HG03521 (cell line): Measurements from ENCODE around the gene OR6K3.
"Not testable (repeated sequence)": the region's sequence is repeated elsewhere in the genome, so short reads cannot be mapped to it uniquely, and the experiment has no call there.

Experiments used
- ATAC-seq: cut with Tn5 transposase; IDR thresholded peaks from one replicate; pipeline ENCODE4 v1.9.1; 2021; ENCODE audit warnings: mild to moderate bottlenecking, moderate library complexity; ENCODE audit not compliant: unreplicated experiment

The OR6K3 gene, protein sequence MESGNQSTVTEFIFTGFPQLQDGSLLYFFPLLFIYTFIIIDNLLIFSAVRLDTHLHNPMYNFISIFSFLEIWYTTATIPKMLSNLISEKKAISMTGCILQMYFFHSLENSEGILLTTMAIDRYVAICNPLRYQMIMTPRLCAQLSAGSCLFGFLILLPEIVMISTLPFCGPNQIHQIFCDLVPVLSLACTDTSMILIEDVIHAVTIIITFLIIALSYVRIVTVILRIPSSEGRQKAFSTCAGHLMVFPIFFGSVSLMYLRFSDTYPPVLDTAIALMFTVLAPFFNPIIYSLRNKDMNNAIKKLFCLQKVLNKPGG

DNA sequence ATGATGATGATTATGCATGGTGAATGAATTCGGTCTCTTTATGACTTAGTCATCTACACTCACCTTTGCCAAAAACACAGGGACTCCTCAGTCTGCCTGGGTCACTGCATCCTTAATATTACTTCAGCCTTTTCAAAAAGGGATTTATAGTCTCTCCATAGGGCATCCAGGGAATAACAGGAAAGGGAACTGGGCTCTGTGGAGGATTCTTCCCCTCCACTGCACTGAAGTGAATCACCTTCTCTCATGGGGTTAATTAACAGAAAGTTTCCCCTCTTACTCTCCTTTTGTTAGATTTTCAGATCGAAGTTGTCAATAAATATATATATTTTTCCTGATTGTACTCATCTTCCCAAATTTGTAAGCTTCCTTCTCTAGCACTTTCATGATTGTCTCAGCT is at the start of gene OR6K3:
Gene OR6K3 (minus strand): TSS at position 101 of the 400 bp plus-strand sequence. CDS start 2,605 bp downstream, outside the sequence.
- ATAC-seq: no peak

- no peak for ATAC-seq
These were observed 33.9 kb upstream of the OR6K3 start, which contains the start of gene OR6K6 for GRCh38 chr1:158754420-158754819. TSS of gene OR6K6 (plus strand) at chr1:158754720. CDS start at chr1:158754888, 168 bp downstream.

DNA sequence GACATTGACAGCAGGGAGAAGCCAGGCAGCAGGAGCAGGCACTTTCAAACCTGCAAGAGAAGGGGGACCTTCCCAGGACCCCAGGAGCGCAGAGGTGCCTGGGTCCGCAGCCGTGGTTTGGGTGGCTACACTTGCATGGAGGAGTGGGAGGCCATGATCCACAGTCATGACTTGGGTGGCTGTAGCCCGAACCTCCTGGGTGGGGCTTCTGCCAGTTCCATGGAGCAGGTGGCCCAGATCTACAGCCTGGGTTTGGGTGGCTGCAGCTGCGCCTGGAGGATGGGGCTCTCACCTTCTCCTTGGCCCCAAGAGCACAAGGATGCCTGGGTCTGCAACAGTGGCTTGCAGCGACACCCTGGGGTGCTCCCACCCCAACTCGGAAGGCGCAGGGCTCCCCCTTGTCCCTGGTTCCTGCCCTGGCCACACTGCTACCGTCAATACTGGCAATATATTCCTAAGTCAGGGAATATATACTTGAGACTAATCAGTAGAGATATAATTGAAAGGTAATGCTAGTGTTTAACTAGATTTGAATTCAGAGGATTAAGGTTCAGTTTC is 31.7 kb upstream of the OR6K3 start:
- no peak for ATAC-seq

- no peak for ATAC-seq
These were observed 15.3 kb upstream of the OR6K3 start for GRCh38 chr1:158735848-158736247.

DNA sequence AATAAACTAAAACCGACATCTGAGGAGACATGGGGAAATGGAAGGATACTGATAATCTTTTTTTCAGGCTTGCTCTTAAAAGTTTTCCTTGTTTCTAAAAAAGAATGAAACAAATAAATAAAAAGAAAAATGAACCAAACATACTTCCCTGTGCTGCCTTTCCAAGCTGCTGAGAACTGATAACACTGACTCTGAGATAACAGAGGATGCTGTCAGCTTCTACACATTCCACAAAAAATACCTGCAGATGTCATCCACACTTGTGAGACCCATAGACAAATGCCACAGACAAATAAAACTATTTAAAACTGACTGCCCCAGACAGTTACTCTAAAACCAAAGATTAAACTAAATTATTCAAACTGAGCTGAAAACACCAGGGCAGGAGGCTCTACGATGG is 12.0 kb upstream of the OR6K3 start:
- no peak for ATAC-seq

- no peak for ATAC-seq
These were observed 11.2 kb upstream of the OR6K3 start for GRCh38 chr1:158731707-158732106.

DNA sequence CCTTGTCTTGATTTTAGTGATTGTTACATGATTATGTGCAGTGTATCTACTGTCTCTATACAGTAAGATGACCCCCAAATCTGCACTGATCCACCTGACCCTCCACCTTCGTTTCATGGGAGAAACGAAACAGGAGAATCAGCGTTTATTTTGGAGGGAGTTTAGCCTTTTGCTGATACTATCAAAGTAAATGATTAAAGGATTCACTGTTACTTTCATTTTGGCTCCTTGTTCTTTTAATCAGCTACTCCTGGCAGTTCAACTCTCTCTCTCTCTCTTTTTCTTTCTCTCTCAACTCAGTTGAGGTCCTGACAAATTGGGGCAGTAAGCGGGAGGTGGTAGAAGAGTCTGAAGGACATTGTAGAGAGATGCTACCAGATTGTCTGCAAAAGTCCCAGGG is 9.9 kb upstream of the OR6K3 start:
- ATAC-seq: no peak

- ATAC-seq: no peak
These were observed 8.1 kb upstream of the OR6K3 start for GRCh38 chr1:158728510-158729225.

DNA sequence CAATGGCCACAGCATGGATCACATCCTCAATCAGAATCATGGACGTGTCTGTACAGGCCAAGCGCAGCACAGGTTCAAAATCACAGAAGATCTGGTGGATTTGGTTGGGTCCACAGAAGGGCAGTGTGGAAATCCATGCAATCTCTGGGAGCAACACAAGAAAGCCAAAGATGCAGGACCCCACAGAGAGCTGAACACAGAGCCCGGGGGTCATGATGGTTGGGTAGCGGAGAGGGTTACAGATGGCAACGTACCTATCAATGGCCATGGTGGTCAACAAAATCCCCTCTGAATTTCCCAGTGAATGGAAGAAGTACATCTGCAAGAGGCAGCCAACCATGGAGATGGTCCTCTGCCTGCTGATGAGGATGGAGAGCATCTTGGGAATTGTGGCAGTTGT is 3.9 kb upstream of the OR6K3 start:
- ATAC-seq: no peak

- ATAC-seq: no peak
These were observed 856 bp downstream of the OR6K3 start for GRCh38 chr1:158719664-158720063.

GRCh38 chr1:158717344-158717743 is 3.2 kb downstream of the OR6K3 start:
- ATAC-seq: no peak

DNA sequence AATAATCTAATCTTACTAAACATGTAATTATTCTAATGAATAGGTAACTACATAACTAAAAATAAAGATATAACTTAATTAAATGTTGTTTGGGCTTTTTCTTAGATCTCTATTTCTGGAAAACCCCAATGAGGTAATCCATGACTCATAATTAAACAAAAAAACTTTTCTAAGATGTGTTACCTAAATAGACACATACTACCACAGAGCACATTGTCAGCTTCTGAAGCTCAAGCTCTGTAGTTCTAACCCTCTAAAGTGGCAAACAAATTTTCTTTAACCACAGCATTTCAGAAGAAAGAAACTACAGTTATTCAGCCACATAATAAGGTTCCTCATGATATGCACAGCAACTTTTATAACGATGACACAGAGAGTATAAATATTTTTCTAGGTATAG is 4.2 kb downstream of the OR6K3 start:
- ATAC-seq: no peak

GRCh38 chr1:158714754-158715153 is 5.8 kb downstream of the OR6K3 start:
- no peak for ATAC-seq

- ATAC-seq: no peak
These were observed 9.4 kb downstream of the OR6K3 start for GRCh38 chr1:158711098-158711497.

- ATAC-seq: no peak
These were observed 14.4 kb downstream of the OR6K3 start for GRCh38 chr1:158706096-158706495.

- ATAC-seq: no peak
These were observed 20.0 kb downstream of the OR6K3 start, which contains the start of gene OR6K2 for GRCh38 chr1:158700552-158700951. TSS of gene OR6K2 (minus strand) at chr1:158700652. CDS start at chr1:158700652, 0 bp downstream.

- no peak for ATAC-seq
These were observed 25.9 kb downstream of the OR6K3 start for GRCh38 chr1:158694596-158694995.

DNA sequence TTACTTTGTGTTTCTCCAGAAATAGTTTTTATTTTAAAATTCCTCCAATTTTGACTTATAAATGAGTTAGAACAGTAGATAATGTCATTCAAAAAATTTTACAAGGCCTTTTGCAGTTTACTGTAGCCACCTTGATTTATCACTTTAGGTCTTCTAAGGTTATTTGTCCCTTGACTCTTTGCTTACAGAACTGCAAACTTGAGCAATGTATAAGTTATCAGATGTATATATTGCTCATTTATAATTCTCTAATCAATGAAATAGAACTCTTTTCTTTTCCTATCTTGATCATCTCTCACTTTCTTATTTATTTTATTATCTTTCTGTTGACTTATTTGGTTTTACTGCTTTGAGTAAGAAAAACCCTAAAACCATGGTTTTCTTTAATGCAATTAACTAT is 28.2 kb downstream of the OR6K3 start:
- ATAC-seq: no peak

DNA sequence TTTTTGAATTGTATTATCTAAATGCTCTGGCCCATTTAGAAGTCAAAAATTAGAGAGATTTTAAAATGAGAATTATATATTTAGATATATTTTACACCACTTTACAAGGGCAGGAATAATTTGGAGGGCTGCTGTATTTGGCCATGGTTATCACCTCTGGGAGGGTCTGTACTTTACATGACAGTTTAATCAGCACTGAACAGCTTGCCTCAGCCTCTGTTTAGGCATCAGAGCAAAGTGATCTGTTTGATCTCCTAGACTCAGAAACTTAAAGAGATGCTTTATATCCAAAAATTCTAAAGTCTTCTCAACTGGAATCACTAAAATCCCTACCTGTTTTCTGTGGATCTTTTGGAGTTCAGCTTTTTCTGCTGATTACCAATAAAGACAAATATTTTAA is 28.6 kb downstream of the OR6K3 start:
- ATAC-seq: no peak

GRCh38 chr1:158691149-158691548 is 29.4 kb downstream of the OR6K3 start:
- not testable (repeated sequence) for ATAC-seq

- ATAC-seq: no peak
These were observed 30.6 kb downstream of the OR6K3 start for GRCh38 chr1:158689875-158690274.

- no peak for ATAC-seq
These were observed 31.4 kb downstream of the OR6K3 start for GRCh38 chr1:158689110-158689509.
